IMR-90 (cell line): ENCODE results near the gene KRTAP10-11. TPM values are rescaled to one million over a fixed set of nuclear protein-coding genes. Genes with fewer than 3 reads are reported as not detected.

Experiments used
- ATAC-seq: fragments of 200-7000 bp; cut with Tn5 transposase; 2 replicates; pipeline ENCODE4 v1.9.1; 2020; ENCODE audit warnings: low read depth, mild to moderate bottlenecking, moderate library complexity
- BruUV-seq: library from RNA; stranded (reverse); fragments of 400-500 nt; replicated peaks from 2 replicates; lab custom pipeline; 2021; lab: Mats Ljungman, UMichigan
- CTCF ChIA-PET: fragments of 300-600 bp; formaldehyde crosslinking; extraction: SDS; loops from one replicate; lab custom pipeline; 2021; ENCODE audit warnings: antibody characterized with exemption; lab: Yijun Ruan, JAX
- POLR2A ChIA-PET: fragments of 300-600 bp; sonication (Branson Sonifier 250); formaldehyde crosslinking; loops from one replicate; lab custom pipeline; 2022; ENCODE audit warnings: antibody characterized with exemption; ENCODE audit not compliant: unreplicated experiment; lab: Charles Lee
- DNase-seq: peaks from one replicate; pipeline ENCODE4 v3.0.0; 2013
- H2AFZ ChIP-seq: replicated peaks from 2 replicates; pipeline ENCODE3; 2013; ENCODE audit warnings: low read length, mild to moderate bottlenecking; ENCODE audit not compliant: poor library complexity
- H2AK5ac ChIP-seq: 2 replicates; pipeline ENCODE4 v1.6.1; 2013; ENCODE audit warnings: low read depth, low read length, inconsistent platforms
- H2AK9ac ChIP-seq: replicated peaks from 2 replicates; pipeline ENCODE3; 2013; ENCODE audit warnings: mild to moderate bottlenecking, low read depth, low read length, moderate library complexity; ENCODE audit not compliant: poor library complexity
- H2BK120ac ChIP-seq: 2 replicates; pipeline ENCODE4 v1.6.1; 2013; ENCODE audit warnings: low read depth, low read length, inconsistent platforms
- H2BK15ac ChIP-seq: 3 replicates; pipeline ENCODE4 v1.6.1; 2013; ENCODE audit warnings: low read depth, low read length, inconsistent platforms
- H2BK20ac ChIP-seq: 2 replicates; pipeline ENCODE4 v1.6.1; 2013; ENCODE audit warnings: low read depth, mild to moderate bottlenecking, inconsistent platforms, low read length, moderate library complexity
- H2BK5ac ChIP-seq: 2 replicates; pipeline ENCODE4 v1.6.1; 2013; ENCODE audit warnings: mild to moderate bottlenecking, low read depth, low read length, inconsistent platforms; ENCODE audit not compliant: poor library complexity, severe bottlenecking
- H3K14ac ChIP-seq: replicated peaks from 2 replicates; pipeline ENCODE4 v1.6.1; 2013; ENCODE audit warnings: low read depth, low read length, inconsistent platforms
- H3K18ac ChIP-seq: 2 replicates; pipeline ENCODE4 v1.6.1; 2013; ENCODE audit warnings: low read depth, low read length, control low read depth
- H3K23ac ChIP-seq: 2 replicates; pipeline ENCODE4 v1.6.1; 2013; ENCODE audit warnings: low read depth, low read length, inconsistent platforms
- H3K27ac ChIP-seq: 2 replicates; pipeline ENCODE4 v1.5.1; 2013; ENCODE audit warnings: mild to moderate bottlenecking, control low read depth, low read length; ENCODE audit not compliant: insufficient read depth
- H3K27me3 ChIP-seq: 2 replicates; pipeline ENCODE4 v1.6.1; 2013; ENCODE audit warnings: low read length; ENCODE audit not compliant: control insufficient read depth, insufficient read depth
- H3K36me3 ChIP-seq: 2 replicates; pipeline ENCODE4 v1.6.1; 2013; ENCODE audit warnings: low read length, mixed read lengths; ENCODE audit not compliant: control insufficient read depth, insufficient read depth
- H3K4ac ChIP-seq: 2 replicates; pipeline ENCODE4 v1.6.1; 2013; ENCODE audit warnings: low read depth, low read length, inconsistent platforms
- H3K4me1 ChIP-seq: 2 replicates; pipeline ENCODE4 v1.6.1; 2013; ENCODE audit warnings: low read length, mixed read lengths; ENCODE audit not compliant: control insufficient read depth, insufficient read depth
- H3K4me2 ChIP-seq: 2 replicates; pipeline ENCODE4 v1.6.1; 2013; ENCODE audit warnings: low read depth, mild to moderate bottlenecking, control low read depth, low read length, moderate library complexity
- H3K4me3 ChIP-seq: 2 replicates; pipeline ENCODE4 v1.5.1; 2013; ENCODE audit warnings: low read depth, mild to moderate bottlenecking, control low read depth, low read length, moderate library complexity; ENCODE audit not compliant: insufficient read depth
- H3K56ac ChIP-seq: 2 replicates; pipeline ENCODE4 v1.6.1; 2013; ENCODE audit warnings: low read length, inconsistent platforms; ENCODE audit not compliant: insufficient read depth; ENCODE audit errors: extremely low read depth
- H3K79me1 ChIP-seq, 2 experiments: 2 replicates each; pipeline ENCODE4 v1.6.1; 2013; ENCODE audit warnings: low read length in 2 of 2, inconsistent platforms in 1 of 2, low read depth in 1 of 2
- H3K9ac ChIP-seq: 2 replicates; pipeline ENCODE4 v1.6.1; 2013; ENCODE audit warnings: low read depth, low read length, control low read depth
- H3K9me1 ChIP-seq: 2 replicates; pipeline ENCODE4 v1.6.1; 2013; ENCODE audit warnings: low read length, inconsistent platforms; ENCODE audit not compliant: insufficient read depth
- H3K9me3 ChIP-seq: 2 replicates; pipeline ENCODE4 v1.6.1; 2013; ENCODE audit warnings: low read length; ENCODE audit not compliant: control insufficient read depth, insufficient read depth
- H4K20me1 ChIP-seq: 2 replicates; pipeline ENCODE4 v1.6.1; 2013; ENCODE audit warnings: low read length, inconsistent platforms; ENCODE audit not compliant: insufficient read depth
- H4K5ac ChIP-seq: 2 replicates; pipeline ENCODE4 v1.6.1; 2013; ENCODE audit warnings: mild to moderate bottlenecking, low read depth, low read length, control low read depth
- H4K8ac ChIP-seq, 2 experiments: 2 replicates each; pipeline ENCODE4 v1.6.1; 2013; ENCODE audit warnings: low read depth in 2 of 2, low read length in 2 of 2, control low read depth in 1 of 2, inconsistent platforms in 1 of 2
- H4K91ac ChIP-seq: 2 replicates; pipeline ENCODE4 v1.6.1; 2013; ENCODE audit warnings: low read depth, low read length, inconsistent platforms; ENCODE audit not compliant: insufficient read depth
- BHLHE40 ChIP-seq: fragments of 150-350 bp; IDR thresholded peaks from 2 replicates; pipeline ENCODE4 v1.6.1; 2016; ENCODE audit warnings: mild to moderate bottlenecking, low read depth, low read length
- CEBPB ChIP-seq: IDR thresholded peaks from 2 replicates; pipeline ENCODE4 v1.6.1; 2012; ENCODE audit warnings: low read depth, low read length, improper control_type of control experiment
- CHD1 ChIP-seq: IDR thresholded peaks from 2 replicates; pipeline ENCODE4 v1.6.1; 2012; ENCODE audit warnings: low read depth, low read length, improper control_type of control experiment
- CTCF ChIP-seq: conservative IDR thresholded peaks from 2 replicates; pipeline ENCODE4 v1.5.1; 2012; ENCODE audit warnings: mild to moderate bottlenecking, low read depth, low read length, improper control_type of control experiment
- ELK1 ChIP-seq: fragments of 150-350 bp; IDR thresholded peaks from 2 replicates; pipeline ENCODE4 v1.6.1; 2016; ENCODE audit warnings: low read depth, mild to moderate bottlenecking, low read length, moderate library complexity, borderline replicate concordance
- FOS ChIP-seq: fragments of 150-350 bp; IDR thresholded peaks from 2 replicates; pipeline ENCODE4 v1.6.1; 2016; ENCODE audit warnings: low read depth, low read length
- MAFK ChIP-seq: IDR thresholded peaks from 2 replicates; pipeline ENCODE4 v1.6.1; 2012; ENCODE audit warnings: low read depth, low read length, improper control_type of control experiment
- MAZ ChIP-seq: IDR thresholded peaks from 2 replicates; pipeline ENCODE4 v1.6.1; 2012; ENCODE audit warnings: low read depth, mild to moderate bottlenecking, low read length, improper control_type of control experiment, moderate library complexity, borderline replicate concordance
- MXI1 ChIP-seq: IDR thresholded peaks from 2 replicates; pipeline ENCODE4 v1.6.1; 2012; ENCODE audit warnings: low read depth, mild to moderate bottlenecking, low read length, moderate library complexity, borderline replicate concordance
- NFE2L2 ChIP-seq: fragments of 150-350 bp; IDR thresholded peaks from 2 replicates; pipeline ENCODE4 v1.6.1; 2016; ENCODE audit warnings: low read depth, mild to moderate bottlenecking, low read length
- POLR2A ChIP-seq: IDR thresholded peaks from 2 replicates; pipeline ENCODE4 v1.6.1; 2012; ENCODE audit warnings: mild to moderate bottlenecking, low read depth, low read length
- RAD21 ChIP-seq: IDR thresholded peaks from 2 replicates; pipeline ENCODE4 v1.6.1; 2012; ENCODE audit warnings: low read length, improper control_type of control experiment
- RCOR1 ChIP-seq: IDR thresholded peaks from 2 replicates; pipeline ENCODE4 v1.6.1; 2012; ENCODE audit warnings: mild to moderate bottlenecking, low read length, improper control_type of control experiment; ENCODE audit not compliant: insufficient replicate concordance
- RFX5 ChIP-seq: IDR thresholded peaks from 2 replicates; pipeline ENCODE4 v1.8.0; 2012; ENCODE audit warnings: low read depth, mild to moderate bottlenecking, low read length, moderate library complexity
- SMC3 ChIP-seq: fragments of 150-350 bp; IDR thresholded peaks from 2 replicates; pipeline ENCODE4 v1.6.1; 2016; ENCODE audit warnings: low read depth, mild to moderate bottlenecking, antibody characterized with exemption, low read length, moderate library complexity
- USF2 ChIP-seq: fragments of 150-350 bp; IDR thresholded peaks from 2 replicates; pipeline ENCODE4 v1.6.1; 2017; ENCODE audit warnings: mild to moderate bottlenecking, antibody characterized with exemption, low read length, low read depth
- WGBS, 2 experiments: methylation state at CpG; one replicate each; pipeline versions ENCODE4 v1.1.5 to v1.1.7; 2013; ENCODE audit warnings: missing lambda C conversion rate in 2 of 2; ENCODE audit not compliant: insufficient read length in 1 of 2; ENCODE audit errors: extremely low coverage in 2 of 2; 5-methylcytosine and 5-hydroxymethylcytosine counted together
- dilution Hi-C: fragments of 300-500 bp; cut with HindIII; formaldehyde crosslinking; loops from one replicate; pipeline ENCODE4 v1.14.3; 2018; ENCODE audit warnings: low sequenced_read_pairs; ENCODE audit not compliant: unreplicated experiment
- in situ Hi-C: fragments of 300-500 bp; cut with MboI; formaldehyde crosslinking; loops from 3 replicates; pipeline ENCODE4 v1.14.3; 2019; ENCODE audit warnings: low sequenced_read_pairs, inconsistent platforms, mixed read lengths
- intact Hi-C: fragments of 100-400 bp; cut with micrococcal nuclease; formaldehyde crosslinking; loops from 2 replicates; pipeline ENCODE4 v1.10.0; 2022
- polyA plus RNA-seq, 3 experiments: library from polyadenylated mRNA; depleted of rRNA; stranded (reverse); fragments of >200 nt; gene quantifications; 2 replicates each; pipeline ENCODE4 v1.2.3, GENCODE V29; 2012; ENCODE audit warnings: low replicate concordance in 1 of 3
- total RNA-seq: library from RNA; depleted of rRNA; stranded (reverse); fragments of >200 nt; gene quantifications from 2 replicates; pipeline ENCODE4 v1.2.3, GENCODE V29; 2012

The KRTAP10-11 gene
- total and polyA plus RNA-seq, 2 of the 4 experiments (the other 2 are of a cell fraction) = not detected

- Histone ChIP-seq H3K56ac (no peak overlapping the region), H4K91ac (no peak overlapping the region), H3K4me2 (no peak overlapping the region), H2AFZ (no peak overlapping the region), H2AK9ac (no peak overlapping the region), H2BK120ac (no peak overlapping the region), H4K8ac (no peak overlapping the region), H2BK20ac (no peak overlapping the region), H2BK5ac (no peak overlapping the region), H3K79me1 (no peaks in the 10 kb centered on the region), H2AK5ac (no peak overlapping the region), H3K9me1 (no peaks in the 10 kb centered on the region), H3K27ac (no peak overlapping the region), H4K20me1 (no peaks in the 10 kb centered on the region), H3K9ac (no peak overlapping the region), H3K36me3 (no peaks in the 10 kb centered on the region), H3K27me3 (no peaks in the 10 kb centered on the region; the same call in 1 of the 2 replicates), H2BK15ac (no peak overlapping the region), H3K4ac (no peak overlapping the region), H3K18ac (no peak overlapping the region), H3K9me3 (peaks cover 10% of the 10 kb centered on the region), H3K14ac (no peak overlapping the region), H3K23ac (no peak overlapping the region), H4K5ac (no peak overlapping the region), H3K4me3 (no peak overlapping the region), H3K4me1 (no peaks in the 10 kb centered on the region)
- CTCF ChIA-PET = no interaction called here
- intact Hi-C loops (no loop called here), dilution Hi-C loops (no loop called here), in situ Hi-C loops (no loop called here)
- DNase-seq (no peak), ATAC-seq (no peak)
- POLR2A ChIA-PET = no interaction called here
- BruUV-seq = no TSS peak
- no peak for TF ChIP-seq FOS
- TF ChIP-seq MAFK = no peak
- TF ChIP-seq POLR2A = no peak
- no peak for TF ChIP-seq CEBPB
- no peak for TF ChIP-seq CTCF
- no peak for TF ChIP-seq CHD1
- no peak for TF ChIP-seq SMC3
- TF ChIP-seq MXI1 = no peak
- no peak for TF ChIP-seq ELK1
- no peak for TF ChIP-seq RFX5
- TF ChIP-seq NFE2L2 = no peak
- TF ChIP-seq RAD21 = no peak
- TF ChIP-seq MAZ = no peak
- TF ChIP-seq USF2 = no peak
- TF ChIP-seq BHLHE40 = no peak
- no peak for TF ChIP-seq RCOR1
- WGBS, 2 experiments = 63% methylated on average over 2 of the region's 14 CpGs; no CpG with 5 or more reads in 1 of the 2 experiments
Measured at GRCh38 chr21:44643741-44644310, 2.4 kb upstream of the KRTAP10-11 start.
